Measurements from ENCODE around the gene ARGLU1. TPM values are rescaled to one million over a fixed set of nuclear protein-coding genes. Genes with fewer than 3 reads are reported as not detected.
"Not testable (repeated sequence)": the region's sequence is repeated elsewhere in the genome, so short reads cannot be mapped to it uniquely, and the experiment has no call there.

The ARGLU1 gene
- total RNA-seq, 4 donors from 2014 or later, result 46.7 to 77.2 (median 62.6) TPM

DNA sequence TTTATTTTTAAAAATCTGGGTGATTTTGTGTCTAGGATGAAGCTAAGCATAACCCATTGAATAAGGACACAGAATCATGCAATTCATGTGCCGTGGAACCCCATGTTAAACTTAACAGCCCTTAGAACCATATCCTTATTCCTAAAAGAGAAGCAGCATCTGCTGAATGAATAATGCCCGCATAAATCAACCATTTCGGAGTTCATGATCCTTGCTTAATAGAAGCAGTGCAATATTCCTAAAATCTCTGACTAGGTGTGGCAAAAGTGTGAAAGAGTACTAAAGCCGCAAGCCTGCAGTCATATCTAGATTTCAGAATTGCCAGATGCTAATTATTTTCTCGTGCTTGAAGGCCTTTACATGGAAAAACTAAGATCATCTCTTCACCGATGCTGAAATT, 33.6 kb upstream of the ARGLU1 start:
- no peak for DNase-seq (ENCODE audit: extremely low spot score)
- Histone ChIP-seq H3K9me3 (no peaks in the 10 kb centered on the region), H3K27me3 (no peaks in the 10 kb centered on the region), H3K27ac (replicated peaks in 1 of 4) (no peak overlapping the region), H3K36me3 (no peaks in the 10 kb centered on the region), H3K4me3 (no peak overlapping the region), H3K4me1 (peaks cover 0 to 4% (median 2%) of the 10 kb centered on the region in 4 donors)
- TF ChIP-seq, protein P1, sequence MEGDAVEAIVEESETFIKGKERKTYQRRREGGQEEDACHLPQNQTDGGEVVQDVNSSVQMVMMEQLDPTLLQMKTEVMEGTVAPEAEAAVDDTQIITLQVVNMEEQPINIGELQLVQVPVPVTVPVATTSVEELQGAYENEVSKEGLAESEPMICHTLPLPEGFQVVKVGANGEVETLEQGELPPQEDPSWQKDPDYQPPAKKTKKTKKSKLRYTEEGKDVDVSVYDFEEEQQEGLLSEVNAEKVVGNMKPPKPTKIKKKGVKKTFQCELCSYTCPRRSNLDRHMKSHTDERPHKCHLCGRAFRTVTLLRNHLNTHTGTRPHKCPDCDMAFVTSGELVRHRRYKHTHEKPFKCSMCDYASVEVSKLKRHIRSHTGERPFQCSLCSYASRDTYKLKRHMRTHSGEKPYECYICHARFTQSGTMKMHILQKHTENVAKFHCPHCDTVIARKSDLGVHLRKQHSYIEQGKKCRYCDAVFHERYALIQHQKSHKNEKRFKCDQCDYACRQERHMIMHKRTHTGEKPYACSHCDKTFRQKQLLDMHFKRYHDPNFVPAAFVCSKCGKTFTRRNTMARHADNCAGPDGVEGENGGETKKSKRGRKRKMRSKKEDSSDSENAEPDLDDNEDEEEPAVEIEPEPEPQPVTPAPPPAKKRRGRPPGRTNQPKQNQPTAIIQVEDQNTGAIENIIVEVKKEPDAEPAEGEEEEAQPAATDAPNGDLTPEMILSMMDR (IDR thresholded peaks at IDR 0.05), result no peak
- TF ChIP-seq POLR2A (IDR thresholded peaks at IDR 0.05; ENCODE audit: low read depth) (no peak), POLR2AphosphoS5 (IDR thresholded peaks at IDR 0.05) (no peak), EP300 (IDR thresholded peaks at IDR 0.05) (no peak)
- intact Hi-C loops (cut with DNase I), result no loop called here
- WGBS, result 78% methylated on average over 6 of the region's 6 CpGs

GRCh38 chr13:106600798-106601135, 32.8 kb upstream of the ARGLU1 start:
- intact Hi-C loops (cut with DNase I); H3K9me3 ChIP-seq; H3K4me1 ChIP-seq; H3K4me3 ChIP-seq; H3K27ac ChIP-seq (replicated peaks in 1 of 4); H3K27me3 ChIP-seq; DNase-seq (ENCODE audit: extremely low spot score); H3K36me3 ChIP-seq: not testable (repeated sequence)
- WGBS, result 91% methylated on average over 2 of the region's 2 CpGs

- Histone ChIP-seq H3K9me3 (no peaks in the 10 kb centered on the region), H3K4me1 (peaks cover 0 to 9% (median 2%) of the 10 kb centered on the region in 4 donors)
These were observed 32.2 kb upstream of the ARGLU1 start for GRCh38 chr13:106599875-106600797.

GRCh38 chr13:106597749-106598395, 29.9 kb upstream of the ARGLU1 start:
- no peak overlapping the region for H3K27ac ChIP-seq (replicated peaks in 1 of 4)
- TF ChIP-seq POLR2A (IDR thresholded peaks at IDR 0.05; ENCODE audit: low read depth), result no peak
- no peak for TF ChIP-seq POLR2AphosphoS5 (IDR thresholded peaks at IDR 0.05)
- TF ChIP-seq EP300 (IDR thresholded peaks at IDR 0.05), result no peak
- TF ChIP-seq, protein P1 (IDR thresholded peaks at IDR 0.05), result no peak
- H3K4me3 ChIP-seq, result no peak overlapping the region
- peaks cover 0 to 9% (median 2%) of the 10 kb centered on the region in 4 donors for H3K4me1 ChIP-seq
- H3K27me3 ChIP-seq, result no peaks in the 10 kb centered on the region
- no peaks in the 10 kb centered on the region for H3K9me3 ChIP-seq
- intact Hi-C loops (cut with DNase I), result no loop called here
- DNase-seq (ENCODE audit: extremely low spot score), result no peak
- 94% methylated on average over 7 of the region's 7 CpGs for WGBS
- H3K36me3 ChIP-seq, result no peaks in the 10 kb centered on the region

More at GRCh38 chr13:106599875-106600797, 32.2 kb upstream of the ARGLU1 start:
- Histone ChIP-seq H3K27ac (replicated peaks in 1 of 4) (no peak overlapping the region), H3K36me3 (no peaks in the 10 kb centered on the region), H3K4me3 (no peak overlapping the region), H3K27me3 (no peaks in the 10 kb centered on the region)
- intact Hi-C loops (cut with DNase I), result no loop called here
- WGBS, result 74% methylated on average over 6 of the region's 6 CpGs
- DNase-seq (ENCODE audit: extremely low spot score), result no peak
- no peak for TF ChIP-seq POLR2AphosphoS5 (IDR thresholded peaks at IDR 0.05)

- Histone ChIP-seq H3K36me3 (no peaks in the 10 kb centered on the region), H3K27me3 (no peaks in the 10 kb centered on the region), H3K27ac (replicated peaks in 1 of 4) (no peak overlapping the region), H3K9me3 (no peaks in the 10 kb centered on the region), H3K4me1 (peaks cover 0 to 9% (median 2%) of the 10 kb centered on the region in 4 donors), H3K4me3 (no peak overlapping the region)
- intact Hi-C loops (cut with DNase I), result no loop called here
- WGBS, result 74% methylated on average over 5 of the region's 5 CpGs
- TF ChIP-seq EP300 (IDR thresholded peaks at IDR 0.05) (no peak), POLR2A (IDR thresholded peaks at IDR 0.05; ENCODE audit: low read depth) (no peak), POLR2AphosphoS5 (IDR thresholded peaks at IDR 0.05) (no peak)
- TF ChIP-seq, protein P1 (IDR thresholded peaks at IDR 0.05), result no peak
- DNase-seq (ENCODE audit: extremely low spot score), result no peak
These were observed 29.2 kb upstream of the ARGLU1 start for GRCh38 chr13:106597186-106597585.
